Psoas muscle (tissue), 8 donors: ENCODE data around the gene AVPI1. TPM values are rescaled to one million over a fixed set of nuclear protein-coding genes. Genes with fewer than 3 reads are reported as not detected.
A peak's percentile ranks its signal among the peaks of the same experiment; 100 is the strongest.
"Not testable (repeated sequence)": the region's sequence is repeated elsewhere in the genome, so short reads cannot be mapped to it uniquely, and the experiment has no call there.

Experiments
- ATAC-seq, 4 donors: fragments of 200-7000 bp; cut with Tn5 transposase; one replicate each; pipeline ENCODE4 v1.9.1; 2020; ENCODE audit warnings: moderate library complexity in 3 of 4, mild to moderate bottlenecking in 2 of 4
- DNase-seq, 2 donors: peaks; one replicate each; pipeline ENCODE4 v3.0.0-alpha.2; 2020
- H3K27ac ChIP-seq: fragments of 200-600 bp; one replicate; pipeline ENCODE4 v1.8.0; 2022
- H3K27me3 ChIP-seq, 3 donors: fragments of 200-600 bp in 1 of 3; one replicate each; pipeline versions ENCODE4 v1.6.1 to v1.8.0; 2013 to 2022; ENCODE audit warnings: low read length in 2 of 3, mild to moderate bottlenecking in 2 of 3, moderate library complexity in 1 of 3; ENCODE audit not compliant: insufficient read depth in 3 of 3
- H3K36me3 ChIP-seq, 2 donors: fragments of 200-600 bp in 1 of 2; one replicate each; pipeline versions ENCODE4 v1.6.1 to v1.8.0; 2013 to 2022; ENCODE audit warnings: low read depth in 1 of 2, mild to moderate bottlenecking in 1 of 2, moderate library complexity in 1 of 2; ENCODE audit not compliant: insufficient read depth in 1 of 2
- H3K4me1 ChIP-seq: fragments of 200-600 bp; one replicate; pipeline ENCODE4 v1.8.0; 2022
- H3K4me3 ChIP-seq: fragments of 200-600 bp; one replicate; pipeline ENCODE4 v1.8.0; 2022; ENCODE audit warnings: mild to moderate bottlenecking
- H3K9me3 ChIP-seq: fragments of 200-600 bp; one replicate; pipeline ENCODE4 v1.8.0; 2022
- WGBS, 3 donors: extraction: QIAGEN DNeasy Blood & Tissue Kit; methylation state at CpG; one replicate each; pipeline versions ENCODE4 v1.1.6 to v1.1.7; 2013; 5-methylcytosine and 5-hydroxymethylcytosine counted together
- intact Hi-C, 2 donors: fragments of 100-400 bp; cut with DNase I; formaldehyde crosslinking; loops; one replicate each; pipeline versions ENCODE4 v1.11.0 to v1.14.2; 2022
- polyA plus RNA-seq, 3 donors: library from polyadenylated mRNA; stranded (reverse); fragments of 200-250 nt; gene quantifications; one replicate each; pipeline ENCODE4 v1.2.3, GENCODE V29; 2013
- total RNA-seq, 4 donors: library from RNA; stranded (reverse); fragmentation: NEBNext Ultra II Directional in 2 of 4; extraction: Animal tissue kit (Norgen Biotek cat#: 25700) in 2 of 4; gene quantifications; one replicate each; pipeline versions ENCODE4 v1.2.1 to v1.2.4, GENCODE V29; 2021 to 2023
- TF ChIP-seq, protein P1 (sequence below): fragments of 200-600 bp; IDR thresholded peaks from one replicate; pipeline ENCODE4 v1.8.0; 2022; ENCODE audit warnings: antibody characterized with exemption
- donor health status: healthy with polysubstance abuse.
- donor health status: DM: no; HTN: no; CAD: no; lungs with moderate emphysema.
- donor health status: Bipolar disorder and iron deficiency.
- donor health status: healthy.
- donor health status: DM: yes; HTN: yes; CAD: no.
- donor health status: DM: no; HTN: no; CAD: no.
- donor health status: DM: no; HTN: no; CAD: no.
- donor health status: DM: yes; HTN: yes; CAD: no.

AVPI1 gene
- total and polyA plus RNA-seq, 7 donors: 3.6 to 56.9 (median 5.6) TPM

GRCh38 chr10:97640174-97640867, 46.7 kb downstream of the AVPI1 start, which contains the start of gene PI4K2A:
TSS of gene PI4K2A (plus strand) at chr10:97640671. CDS start at chr10:97640743, 72 bp downstream.
- ATAC-seq: peak; percentile 99 to 100 (median 99)
- Histone ChIP-seq H3K27ac (peak within 1 kb of the TSS; percentile 84), H3K36me3 (peaks cover 0 to 15% of the 10 kb centered on the region in 2 donors), H3K27me3 (no peaks in the 10 kb centered on the region), H3K4me1 (peaks cover 14% of the 10 kb centered on the region), H3K4me3 (peak within 1 kb of the TSS; percentile 90), H3K9me3 (no peaks in the 10 kb centered on the region)
- peak; percentile 99 for DNase-seq
- 2 to 5% (median 2%) methylated on average over 23 to 54 of the region's 54 CpGs for WGBS, 3 donors
- intact Hi-C loops: no loop called here
- TF ChIP-seq, protein P1, sequence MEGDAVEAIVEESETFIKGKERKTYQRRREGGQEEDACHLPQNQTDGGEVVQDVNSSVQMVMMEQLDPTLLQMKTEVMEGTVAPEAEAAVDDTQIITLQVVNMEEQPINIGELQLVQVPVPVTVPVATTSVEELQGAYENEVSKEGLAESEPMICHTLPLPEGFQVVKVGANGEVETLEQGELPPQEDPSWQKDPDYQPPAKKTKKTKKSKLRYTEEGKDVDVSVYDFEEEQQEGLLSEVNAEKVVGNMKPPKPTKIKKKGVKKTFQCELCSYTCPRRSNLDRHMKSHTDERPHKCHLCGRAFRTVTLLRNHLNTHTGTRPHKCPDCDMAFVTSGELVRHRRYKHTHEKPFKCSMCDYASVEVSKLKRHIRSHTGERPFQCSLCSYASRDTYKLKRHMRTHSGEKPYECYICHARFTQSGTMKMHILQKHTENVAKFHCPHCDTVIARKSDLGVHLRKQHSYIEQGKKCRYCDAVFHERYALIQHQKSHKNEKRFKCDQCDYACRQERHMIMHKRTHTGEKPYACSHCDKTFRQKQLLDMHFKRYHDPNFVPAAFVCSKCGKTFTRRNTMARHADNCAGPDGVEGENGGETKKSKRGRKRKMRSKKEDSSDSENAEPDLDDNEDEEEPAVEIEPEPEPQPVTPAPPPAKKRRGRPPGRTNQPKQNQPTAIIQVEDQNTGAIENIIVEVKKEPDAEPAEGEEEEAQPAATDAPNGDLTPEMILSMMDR: no peak

- peaks cover 14% of the 10 kb centered on the region for H3K4me1 ChIP-seq
- DNase-seq, ATAC-seq, H3K27me3 ChIP-seq, H3K9me3 ChIP-seq, H3K27ac ChIP-seq, H3K4me3 ChIP-seq, intact Hi-C loops, H3K36me3 ChIP-seq: not testable (repeated sequence)
- 73 to 81% (median 73%) methylated on average over 3 of the region's 3 CpGs for WGBS, 3 donors
Measured at GRCh38 chr10:97639090-97639489, 48.0 kb downstream of the AVPI1 start.

- DNase-seq (no peak), ATAC-seq (no peak)
- no peaks in the 10 kb centered on the region for H3K36me3 ChIP-seq
- intact Hi-C loops: no loop called here
- H3K27me3 ChIP-seq: no peaks in the 10 kb centered on the region
- TF ChIP-seq, protein P1: no peak
- no peak overlapping the region for H3K27ac ChIP-seq
- peaks cover 6% of the 10 kb centered on the region for H3K4me1 ChIP-seq
- 93 to 94% (median 94%) methylated on average over 1 of the region's 1 CpG for WGBS, 3 donors
- no peaks in the 10 kb centered on the region for H3K9me3 ChIP-seq
- H3K4me3 ChIP-seq: no peak overlapping the region
Measured at GRCh38 chr10:97635577-97635976, 51.5 kb downstream of the AVPI1 start.

DNA sequence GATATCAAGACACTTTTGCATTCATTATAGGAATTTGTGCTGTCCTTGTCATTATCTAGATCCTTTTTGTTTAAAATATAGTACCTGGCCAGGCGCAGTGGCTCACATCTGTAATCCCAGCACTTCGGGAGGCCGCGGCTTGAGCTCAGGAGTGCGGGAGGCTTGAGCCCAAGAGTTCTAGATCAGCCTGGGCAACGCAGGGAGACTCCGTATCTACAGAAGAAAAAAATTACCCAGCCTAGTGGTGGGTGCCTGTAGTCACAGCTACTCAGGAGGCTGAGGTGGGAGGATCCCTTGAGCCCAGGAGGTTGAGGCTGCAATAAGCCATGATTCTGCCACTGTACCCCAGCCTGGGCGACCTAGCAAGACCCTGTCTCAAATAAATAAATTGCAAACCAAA, 53.1 kb downstream of the AVPI1 start:
- Histone ChIP-seq H3K4me3 (peak overlapping the region; percentile 91), H3K36me3 (no peaks in the 10 kb centered on the region), H3K27me3 (no peaks in the 10 kb centered on the region), H3K4me1 (peaks cover 6% of the 10 kb centered on the region), H3K9me3 (no peaks in the 10 kb centered on the region), H3K27ac (peak overlapping the region; percentile 63)
- intact Hi-C loops: no loop called here
- 83 to 91% (median 89%) methylated on average over 8 of the region's 8 CpGs for WGBS, 3 donors
- TF ChIP-seq, protein P1: peak; percentile 11
- ATAC-seq: peak; percentile 21 to 55 (median 40)
- DNase-seq: no peak

GRCh38 chr10:97632949-97633884, 53.8 kb downstream of the AVPI1 start, which contains the start of gene MORN4:
TSS of gene MORN4 (minus strand) at chr10:97633500. CDS start at chr10:97619653, 13,847 bp downstream.
- no peaks in the 10 kb centered on the region for H3K36me3 ChIP-seq
- no peaks in the 10 kb centered on the region for H3K27me3 ChIP-seq
- 3 to 7% (median 6%) methylated on average over 55 to 62 of the region's 62 CpGs for WGBS, 3 donors
- TF ChIP-seq, protein P1: no peak
- peak within 1 kb of the TSS; percentile 91 for H3K4me3 ChIP-seq
- H3K4me1 ChIP-seq: peaks cover 6% of the 10 kb centered on the region
- intact Hi-C loops: no loop called here
- DNase-seq: peak; percentile 94 to 96
- peak within 1 kb of the TSS; percentile 63 for H3K27ac ChIP-seq
- no peaks in the 10 kb centered on the region for H3K9me3 ChIP-seq
- peak; percentile 99 to 100 (median 100) for ATAC-seq
